T-helper 2 cell (primary cell): ENCODE data around the gene PGP.

ENCODE experiments used
- DNase-seq, 5 experiments: peaks; one replicate each; pipeline versions ENCODE4 v3.0.0 to v3.0.0-alpha.2; 2012 to 2022

Gene PGP

DNA sequence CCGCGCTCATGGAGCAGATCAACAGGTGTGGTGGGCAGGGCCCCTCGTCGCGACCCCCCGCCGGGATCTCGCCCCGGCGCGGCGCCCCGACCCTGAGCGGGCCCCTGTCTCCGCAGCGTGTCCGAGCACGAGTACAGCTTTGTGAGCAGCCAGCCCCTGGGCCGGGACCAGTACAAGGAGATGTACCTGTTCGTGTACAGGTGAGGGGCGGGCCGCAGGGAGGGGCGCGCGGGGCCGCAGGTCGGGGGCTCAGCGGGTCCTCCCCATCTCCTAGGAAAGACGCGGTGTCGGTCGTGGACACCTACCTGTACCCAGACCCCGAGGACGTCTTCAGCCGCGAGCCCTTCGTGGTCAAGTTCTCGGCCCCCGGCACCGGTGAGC lies 22.5 kb upstream of the PGP start:
- no peak for DNase-seq

- DNase-seq = no peak
Observed at GRCh38 chr16:2236337-2237101, 21.9 kb upstream of the PGP start, which contains the start of gene DNASE1L2. Gene DNASE1L2 (plus strand): TSS chr16:2236444. CDS start chr16:2236817, 373 bp downstream.

DNA sequence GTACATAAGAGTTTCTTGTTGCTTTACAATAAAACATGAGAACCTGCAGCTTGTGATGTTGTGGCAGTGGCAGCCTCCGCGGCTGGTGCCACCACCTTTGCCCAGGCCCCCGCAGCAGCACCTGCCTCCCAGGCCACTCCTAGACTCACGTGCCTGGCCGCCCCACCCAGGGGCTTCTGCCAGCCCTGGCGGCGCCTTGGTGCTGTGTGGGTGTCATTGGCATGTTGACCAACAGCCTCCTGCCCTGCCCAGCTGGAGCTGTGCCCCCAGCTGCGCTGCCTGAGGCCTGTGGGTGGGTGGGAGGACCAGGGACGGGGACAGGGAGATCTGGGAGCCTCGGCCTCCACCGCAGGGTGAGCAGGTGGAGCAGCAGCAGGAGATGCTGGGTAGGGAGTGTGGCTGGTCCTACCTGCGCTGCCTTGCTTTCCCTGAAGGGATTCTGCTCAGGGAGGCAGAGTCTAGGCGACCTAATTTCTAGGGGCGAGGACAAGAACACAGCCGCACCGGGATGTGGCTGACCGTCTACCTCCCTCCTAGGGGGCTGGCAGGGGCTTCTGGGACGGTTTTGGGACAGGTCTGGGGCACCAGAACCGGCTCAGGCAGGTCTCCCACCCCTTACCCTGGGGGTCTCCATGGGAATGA lies 21.2 kb upstream of the PGP start:
- no peak for DNase-seq

- DNase-seq = no peak
Observed at GRCh38 chr16:2235234-2235651, 20.6 kb upstream of the PGP start.

DNA sequence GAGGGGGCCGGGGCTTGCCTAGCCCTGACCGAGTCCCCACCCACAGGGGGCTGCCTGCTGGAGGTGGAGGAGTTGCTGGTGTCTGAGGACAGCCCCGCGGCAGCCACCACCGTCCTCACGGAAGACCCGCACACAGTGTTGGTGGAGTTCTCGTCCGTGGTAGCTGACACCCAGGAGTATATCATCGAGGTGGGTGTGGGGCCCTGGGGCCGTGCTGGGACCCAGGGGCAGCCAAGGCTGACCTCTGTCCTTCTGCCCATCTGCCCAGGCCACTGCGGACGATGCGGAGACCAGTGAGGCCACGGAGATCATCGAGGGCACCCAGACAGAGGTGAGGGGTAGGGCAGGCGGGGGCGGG lies 20.2 kb upstream of the PGP start:
- DNase-seq = no peak

GRCh38 chr16:2233872-2234812 lies 19.5 kb upstream of the PGP start:
- DNase-seq = no peak

DNA sequence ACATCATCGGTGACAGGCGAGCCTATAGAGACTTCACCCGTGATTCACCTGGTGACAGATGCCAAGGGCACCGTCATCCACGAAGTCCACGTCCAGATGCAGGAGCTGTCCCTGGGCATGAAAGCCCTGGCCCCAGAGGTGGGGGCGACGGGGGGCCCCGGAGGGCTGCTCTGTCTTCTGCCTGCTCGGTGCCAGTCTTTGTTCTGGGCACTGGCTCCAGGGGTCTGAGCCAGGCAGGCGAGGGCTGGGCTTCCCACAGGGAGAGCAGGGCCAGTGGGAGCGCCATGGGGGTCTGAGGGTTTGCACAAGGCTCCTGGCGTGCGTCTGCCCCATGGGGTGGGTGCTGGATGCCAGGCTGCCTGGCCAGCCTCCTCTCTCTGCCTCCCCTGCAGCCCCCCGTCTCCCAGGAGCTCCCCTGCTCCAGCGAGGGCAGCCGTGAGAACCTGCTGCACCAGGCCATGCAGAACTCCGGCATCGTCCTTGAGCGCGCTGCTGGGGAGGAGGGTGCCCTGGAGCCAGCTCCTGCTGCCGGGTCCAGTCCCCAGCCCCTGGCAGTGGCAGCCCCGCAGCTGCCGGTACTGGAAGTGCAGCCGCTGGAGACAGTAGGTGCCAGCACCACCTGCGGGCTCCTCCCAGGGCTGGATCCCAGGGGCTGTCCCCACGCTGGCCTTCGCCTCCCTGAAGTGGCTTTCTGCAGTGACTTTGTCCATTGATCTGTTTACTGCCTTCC lies 18.6 kb upstream of the PGP start:
- DNase-seq = no peak

DNA sequence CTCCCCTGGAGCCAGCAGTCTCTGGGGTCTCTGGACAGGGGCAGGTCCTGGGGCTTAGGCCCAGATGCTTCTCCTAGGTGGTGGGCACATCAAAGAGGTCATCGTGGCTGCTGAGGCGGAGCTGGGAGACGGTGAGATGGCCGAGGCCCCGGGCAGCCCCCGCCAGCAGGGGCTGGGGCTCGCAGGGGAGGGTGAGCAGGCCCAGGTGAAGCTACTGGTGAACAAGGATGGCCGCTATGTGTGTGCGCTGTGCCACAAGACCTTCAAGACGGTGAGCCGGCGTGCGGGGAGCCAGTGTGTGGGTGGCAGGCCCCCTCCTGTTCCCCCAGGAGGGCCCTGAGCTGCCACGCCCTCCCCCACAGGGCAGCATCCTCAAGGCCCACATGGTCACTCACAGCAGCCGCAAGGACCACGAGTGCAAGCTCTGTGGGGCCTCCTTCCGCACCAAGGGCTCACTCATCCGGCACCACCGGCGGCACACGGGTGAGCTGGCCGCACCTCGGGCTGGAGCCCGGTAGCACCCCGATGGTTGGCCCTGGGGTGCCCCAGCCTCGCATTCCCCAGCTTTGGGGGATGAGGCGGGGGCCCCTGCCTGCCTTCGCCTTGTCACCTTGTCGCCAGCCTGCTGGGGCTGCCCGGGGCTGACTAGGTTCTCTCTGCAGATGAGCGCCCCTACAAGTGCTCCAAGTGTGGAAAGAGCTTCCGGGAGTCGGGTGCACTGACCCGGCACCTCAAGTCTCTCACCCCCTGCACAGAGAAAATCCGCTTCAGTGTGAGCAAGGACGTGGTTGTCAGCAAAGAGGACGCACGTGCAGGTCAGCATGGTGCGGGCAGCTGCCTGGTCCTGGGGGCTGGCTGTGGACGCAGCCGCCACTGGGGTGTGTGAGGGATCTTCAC lies 17.7 kb upstream of the PGP start:
- no peak for DNase-seq

GRCh38 chr16:2231016-2231931 lies 16.6 kb upstream of the PGP start:
- no peak for DNase-seq

DNA sequence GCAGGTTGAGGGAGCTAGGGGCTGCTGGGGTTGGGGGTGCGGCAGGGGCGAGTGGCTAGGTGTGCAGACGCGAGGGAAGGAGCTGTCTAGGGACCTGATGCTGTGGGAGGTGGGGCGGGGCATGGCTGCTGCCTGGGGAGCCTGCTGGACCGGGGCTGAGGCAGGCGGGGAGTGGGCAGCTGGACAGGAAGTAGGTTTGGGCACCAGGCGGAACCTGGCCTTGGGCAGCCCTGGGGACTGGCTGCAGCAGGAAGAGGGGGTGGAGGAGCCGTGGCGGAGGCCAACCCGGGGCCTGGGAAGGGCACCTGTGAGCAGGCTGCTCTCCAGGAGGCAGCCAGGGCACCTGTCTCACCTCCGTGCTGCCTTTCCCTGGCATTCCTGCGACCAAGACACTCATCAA lies 15.7 kb upstream of the PGP start:
- DNase-seq = no peak

DNA sequence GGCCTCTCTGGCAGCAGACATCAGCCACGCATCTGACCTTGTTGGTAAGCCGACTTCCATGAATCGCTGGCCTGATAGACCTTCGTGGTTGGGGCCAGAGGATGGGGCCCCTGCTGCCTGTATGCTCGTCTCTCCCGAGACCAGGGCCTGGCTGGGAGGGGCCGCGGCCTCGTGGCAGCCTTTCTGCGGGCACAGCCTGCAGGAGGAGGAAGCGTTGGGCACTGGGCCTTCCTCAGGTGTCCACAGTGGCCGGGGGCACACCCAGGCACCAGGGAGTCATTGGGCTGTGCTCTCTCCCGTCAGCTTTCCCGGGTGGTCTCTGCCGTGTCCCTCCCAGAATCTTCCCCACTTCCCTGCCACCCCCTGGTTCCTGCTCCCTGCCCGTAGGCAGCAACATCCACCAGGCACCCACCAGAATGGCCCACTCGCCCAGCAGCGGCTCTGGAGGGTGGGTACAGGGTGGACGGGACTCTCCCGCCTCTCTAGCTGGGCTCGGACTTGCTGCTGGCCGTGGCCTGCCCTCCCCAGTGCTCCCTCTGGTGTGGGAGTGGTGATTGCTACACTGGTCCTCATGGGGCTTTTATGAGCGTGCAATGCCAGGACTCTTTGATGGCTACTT lies 15.1 kb upstream of the PGP start:
- DNase-seq = no peak

DNA sequence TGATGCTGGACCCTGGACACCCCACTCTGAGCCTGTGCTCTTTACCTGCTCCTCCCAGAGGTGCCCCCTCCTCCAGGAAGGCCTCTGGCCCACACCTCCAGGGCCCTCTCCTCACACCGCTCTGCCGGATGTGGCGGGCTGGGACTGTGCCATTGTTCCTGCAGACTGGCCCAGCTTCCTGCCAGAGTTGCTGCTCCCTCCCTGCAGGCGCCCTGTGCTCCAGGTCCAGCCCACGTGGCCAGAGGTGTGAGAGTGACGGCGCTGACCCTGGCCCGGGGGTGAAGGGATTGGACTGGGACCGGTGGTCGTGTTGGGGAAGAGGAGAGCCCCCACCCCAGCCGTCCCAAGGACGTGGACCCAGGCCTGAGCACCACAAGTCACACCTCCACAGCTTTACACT lies 14.5 kb upstream of the PGP start:
- DNase-seq = no peak

- DNase-seq = no peak
Observed at GRCh38 chr16:2228161-2228824, 13.7 kb upstream of the PGP start.

DNA sequence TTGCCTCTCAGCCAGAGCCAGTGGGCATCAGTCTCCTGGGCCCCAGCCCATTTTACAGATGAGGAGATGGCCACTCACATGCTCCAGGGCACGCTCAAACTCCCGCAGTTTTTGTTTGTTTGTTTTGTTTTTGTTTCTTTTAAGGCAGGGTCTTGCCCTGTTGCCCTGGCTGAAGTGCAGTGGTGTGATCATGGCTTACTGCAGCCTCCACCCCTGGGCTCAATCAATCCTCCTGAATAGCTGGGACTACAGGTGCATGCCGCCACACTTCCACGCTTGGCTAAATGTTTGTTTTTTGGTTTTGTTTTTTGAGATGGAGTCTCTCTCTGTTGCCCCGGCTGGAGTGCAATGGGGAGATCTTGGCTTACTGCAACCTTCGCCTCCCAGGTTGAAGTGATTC lies 12.3 kb upstream of the PGP start:
- no peak for DNase-seq

- DNase-seq = no peak
Observed at GRCh38 chr16:2226245-2226793, 11.7 kb upstream of the PGP start.

- peak in 1 of 5 experiments; percentile 42 for DNase-seq
Observed at GRCh38 chr16:2223942-2224486, 9.4 kb upstream of the PGP start.

GRCh38 chr16:2223221-2223941 lies 8.7 kb upstream of the PGP start, which contains the start of gene E4F1:
Gene E4F1 (plus strand): TSS chr16:2223591. CDS start chr16:2223614, 23 bp downstream.
- peak; percentile 98 to 100 (median 99) for DNase-seq

DNA sequence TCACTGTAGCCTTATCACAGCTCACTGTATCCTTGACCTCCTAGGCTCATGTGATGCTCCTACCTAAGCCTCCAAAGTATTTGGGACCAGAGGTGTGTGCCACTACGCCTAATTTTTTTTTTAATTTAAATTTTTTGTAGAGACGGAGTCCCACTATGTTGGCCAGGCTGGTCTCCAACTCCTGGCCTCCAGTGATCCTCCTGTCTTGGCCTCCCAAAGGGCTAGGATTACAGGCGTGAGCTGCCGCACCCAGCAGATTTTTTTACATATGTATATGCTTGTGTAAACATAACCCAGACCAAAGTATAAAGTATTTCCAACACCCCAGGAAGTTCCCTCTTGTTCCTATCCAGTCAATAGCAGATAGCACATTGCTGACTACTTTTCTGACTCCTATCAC lies 1.7 kb upstream of the PGP start:
- no peak for DNase-seq
